Raji (cell line): Measurements from ENCODE around the gene LRP8.
A peak's percentile ranks its signal among the peaks of the same experiment; 100 is the strongest.

ENCODE experiments used
- POLR2A ChIP-seq: IDR thresholded peaks from 2 replicates; pipeline ENCODE4 v1.6.1; 2011; ENCODE audit warnings: low read depth, low read length, control low read depth; ENCODE audit not compliant: insufficient read depth

LRP8 gene

GRCh38 chr1:53197291-53198200 lies 130.3 kb downstream of the LRP8 start:
- no peak for TF ChIP-seq POLR2A

- TF ChIP-seq POLR2A, result peak; percentile 92
These were observed 131.2 kb downstream of the LRP8 start, which contains the start of gene CPT2 for GRCh38 chr1:53196485-53197290. TSS of gene CPT2 (plus strand) at chr1:53196824. CDS start at chr1:53196944, 120 bp downstream.

GRCh38 chr1:53196017-53196484 lies 131.8 kb downstream of the LRP8 start:
- TF ChIP-seq POLR2A, result no peak

- no peak for TF ChIP-seq POLR2A
These were observed 132.4 kb downstream of the LRP8 start for GRCh38 chr1:53195246-53196016.
